SK-N-SH (cell line): ENCODE measurements around the gene VAPB. TPM values are rescaled to one million over a fixed set of nuclear protein-coding genes. Genes with fewer than 3 reads are reported as not detected.

ENCODE experiments used
- CTCF ChIA-PET: fragments of 300-600, 350-600 bp; formaldehyde crosslinking; extraction: SDS; loops from one replicate; lab custom pipeline; 2021; lab: Yijun Ruan, JAX
- POLR2A ChIA-PET: fragments of 350-600 bp; sonication (Branson Sonifier 250); formaldehyde crosslinking; extraction: SDS; loops from one replicate; lab custom pipeline; 2020; ENCODE audit warnings: antibody characterized with exemption, inconsistent platforms; lab: Yijun Ruan, JAX
- DNase-seq: peaks from one replicate; pipeline ENCODE4 v3.0.0; 2012
- H2AFZ ChIP-seq: fragments of 200-600 bp; sonication (generic); 2 replicates; pipeline ENCODE4 v1.8.1; 2016; ENCODE audit warnings: antibody characterized with exemption, mild to moderate bottlenecking, low read depth
- H3F3A ChIP-seq: fragments of 200-600 bp; sonication (generic); replicated peaks from 2 replicates; pipeline ENCODE3; 2016; ENCODE audit warnings: antibody characterized with exemption, mild to moderate bottlenecking; ENCODE audit not compliant: insufficient read depth
- H3K27ac ChIP-seq, 2 experiments: fragments of 200-500 bp in 1 of 2; fragments of 200-600 bp in 1 of 2; sonication (Bioruptor generic) in 1 of 2; sonication (generic), shearing (Covaris generic) in 1 of 2; 2 replicates each; pipeline versions ENCODE4 v1.5.1 to v1.6.1; 2014 to 2016; ENCODE audit warnings: low read depth in 2 of 2, inconsistent platforms in 1 of 2, low read length in 1 of 2, mild to moderate bottlenecking in 1 of 2, mixed read lengths in 1 of 2
- H3K27me3 ChIP-seq: fragments of 200-600 bp; sonication (generic), shearing (Covaris generic); 2 replicates; pipeline ENCODE4 v1.6.1; 2016; ENCODE audit warnings: mixed run types; ENCODE audit not compliant: insufficient read depth
- H3K36me3 ChIP-seq, 2 experiments: fragments of 200-500 bp in 1 of 2; fragments of 200-600 bp in 1 of 2; sonication (Bioruptor generic) in 1 of 2; sonication (generic) in 1 of 2; replicated peaks in 1 of 2; 2 replicates each; pipeline versions ENCODE3 to v1.5.1; 2014 to 2016; ENCODE audit warnings: low read length in 1 of 2, mild to moderate bottlenecking in 1 of 2; ENCODE audit not compliant: insufficient read depth in 2 of 2, control insufficient read depth in 1 of 2
- H3K4me1 ChIP-seq, 2 experiments: fragments of 200-500 bp in 1 of 2; fragments of 200-600 bp in 1 of 2; sonication (Bioruptor generic) in 1 of 2; sonication (generic), shearing (Covaris generic) in 1 of 2; 2 replicates each; pipeline versions ENCODE4 v1.5.1 to v1.6.1; 2014 to 2016; ENCODE audit warnings: low read depth in 1 of 2, low read length in 1 of 2, mixed run types in 1 of 2; ENCODE audit not compliant: insufficient read depth in 2 of 2, control insufficient read depth in 1 of 2
- H3K4me2 ChIP-seq: fragments of 200-600 bp; sonication (generic), shearing (Covaris generic); 2 replicates; pipeline ENCODE4 v1.6.1; 2017; ENCODE audit warnings: mixed run types
- H3K4me3 ChIP-seq, 2 experiments: fragments of 200-500 bp in 1 of 2; fragments of 200-600 bp in 1 of 2; sonication (Bioruptor generic) in 1 of 2; sonication (generic), shearing (Covaris generic) in 1 of 2; 2 replicates each; pipeline versions ENCODE4 v1.5.1 to v1.8.1; 2014 to 2016; ENCODE audit warnings: low read depth in 2 of 2, inconsistent platforms in 1 of 2, low read length in 1 of 2, mild to moderate bottlenecking in 1 of 2, mixed read lengths in 1 of 2, moderate library complexity in 1 of 2
- H3K79me2 ChIP-seq: fragments of 200-600 bp; sonication (generic); 2 replicates; pipeline ENCODE4 v1.8.1; 2017; ENCODE audit warnings: mild to moderate bottlenecking; ENCODE audit not compliant: insufficient read depth
- H3K9ac ChIP-seq: fragments of 200-600 bp; sonication (generic); 2 replicates; pipeline ENCODE4 v1.6.1; 2017; ENCODE audit warnings: mixed run types
- H3K9me2 ChIP-seq: fragments of 200-600 bp; sonication (generic); 2 replicates; pipeline ENCODE4 v1.6.1; 2017; ENCODE audit warnings: mixed run types
- H3K9me3 ChIP-seq: fragments of 200-600 bp; sonication (generic); 2 replicates; pipeline ENCODE4 v1.6.1; 2017; ENCODE audit warnings: mixed run types, mild to moderate bottlenecking, moderate library complexity
- H4K20me1 ChIP-seq: fragments of 200-600 bp; sonication (generic); 2 replicates; pipeline ENCODE4 v1.6.1; 2017; ENCODE audit warnings: mild to moderate bottlenecking, mixed run types; ENCODE audit not compliant: insufficient read depth
- CTCF ChIP-seq: fragments of 200-600 bp; sonication (generic); IDR thresholded peaks from 2 replicates; pipeline ENCODE4 v1.6.1; 2017; ENCODE audit warnings: antibody characterized with exemption, mild to moderate bottlenecking, moderate library complexity
- ELF1 ChIP-seq: IDR thresholded peaks from 2 replicates; pipeline ENCODE4 v1.4.0; 2012
- FOXJ3 ChIP-seq: sonication (generic); formaldehyde crosslinking; IDR thresholded peaks from 2 replicates; pipeline ENCODE4 v1.5.1; 2020; ENCODE audit warnings: mild to moderate bottlenecking, missing genetic modification reagents
- FOXM1 ChIP-seq: IDR thresholded peaks from 2 replicates; pipeline ENCODE4 v1.4.0; 2012; ENCODE audit warnings: low read depth, mild to moderate bottlenecking
- GABPA ChIP-seq: IDR thresholded peaks from 2 replicates; pipeline ENCODE4 v1.4.0; 2012; ENCODE audit warnings: low read depth, mild to moderate bottlenecking
- GATA2 ChIP-seq: sonication (generic); formaldehyde crosslinking; IDR thresholded peaks from 2 replicates; pipeline ENCODE4 v1.5.0; 2020; ENCODE audit warnings: mild to moderate bottlenecking, missing genetic modification reagents
- JUND ChIP-seq: IDR thresholded peaks from 2 replicates; pipeline ENCODE4 v1.4.0; 2012
- MAX ChIP-seq: IDR thresholded peaks from 2 replicates; pipeline ENCODE4 v1.4.0; 2012; ENCODE audit warnings: low read depth
- RCOR1 ChIP-seq: fragments of 150-350 bp; IDR thresholded peaks from 2 replicates; pipeline ENCODE4 v1.6.1; 2017; ENCODE audit warnings: antibody characterized with exemption, low read length
- REST ChIP-seq: IDR thresholded peaks from 2 replicates; pipeline ENCODE4 v1.6.1; 2012; ENCODE audit warnings: mild to moderate bottlenecking, low read depth, low read length, moderate library complexity
- RFX5 ChIP-seq: IDR thresholded peaks from 2 replicates; pipeline ENCODE4 v1.6.1; 2012; ENCODE audit warnings: mild to moderate bottlenecking, improper control_type of control experiment, low read length
- RXRA ChIP-seq: IDR thresholded peaks from 2 replicates; pipeline ENCODE4 v1.4.0; 2012; ENCODE audit warnings: low read depth, mild to moderate bottlenecking, borderline replicate concordance
- SMC3 ChIP-seq: IDR thresholded peaks from 2 replicates; pipeline ENCODE4 v1.6.1; 2012; ENCODE audit warnings: low read depth, low read length, improper control_type of control experiment
- TAF1 ChIP-seq: IDR thresholded peaks from 2 replicates; pipeline ENCODE4 v1.6.1; 2012; ENCODE audit warnings: low read depth, mild to moderate bottlenecking, low read length, moderate library complexity, borderline replicate concordance
- TEAD4 ChIP-seq: IDR thresholded peaks from 2 replicates; pipeline ENCODE4 v1.4.0; 2012; ENCODE audit warnings: mild to moderate bottlenecking, borderline replicate concordance; ENCODE audit not compliant: insufficient read depth
- USF1 ChIP-seq: IDR thresholded peaks from 2 replicates; pipeline ENCODE4 v1.4.0; 2012; ENCODE audit warnings: low read depth, borderline replicate concordance
- WGBS: methylation state at CpG from one replicate; pipeline ENCODE4 v1.1.6; 2017; ENCODE audit warnings: low lambda C conversion rate; 5-methylcytosine and 5-hydroxymethylcytosine counted together
- polyA plus RNA-seq, 3 experiments: library from polyadenylated mRNA; depleted of rRNA; stranded (reverse); fragments of >200 nt; gene quantifications; 2 replicates each; pipeline ENCODE4 v1.2.3, GENCODE V29; 2012
- TF ChIP-seq, protein P1 (sequence below): IDR thresholded peaks from 2 replicates; pipeline ENCODE4 v1.4.0; 2012; ENCODE audit warnings: low read depth, borderline replicate concordance

Gene VAPB
- polyA plus RNA-seq, 1 of the 3 experiments (the other 2 are of a cell fraction), result 16.9 TPM

DNA sequence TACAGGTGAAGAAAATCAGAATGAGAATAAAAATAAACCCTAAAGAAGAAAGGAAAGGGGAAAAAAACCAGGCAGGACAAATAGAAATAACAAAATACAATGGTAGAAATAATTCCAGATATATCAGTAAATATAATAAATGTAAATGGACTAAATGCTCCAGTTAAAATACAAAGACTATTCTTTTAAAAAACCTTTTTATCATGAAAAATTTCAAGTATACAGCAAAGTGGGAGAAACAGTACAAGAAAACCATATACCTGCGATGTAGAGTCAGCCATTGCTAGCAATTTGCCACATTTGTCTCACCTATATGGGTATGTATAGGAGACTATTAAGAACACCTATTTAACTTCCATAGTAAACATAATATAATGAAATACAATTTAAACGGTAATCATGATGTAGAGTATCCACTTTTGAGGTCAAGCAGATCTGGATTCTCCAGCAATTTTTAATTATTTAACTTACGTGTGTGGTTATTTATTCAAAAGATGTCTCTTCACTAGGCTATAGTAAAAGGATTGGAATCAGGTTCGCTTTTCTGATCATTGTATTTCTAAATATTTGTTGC lies 914 bp upstream of the VAPB start:
- Histone ChIP-seq H3K4me1 (peaks cover 7 to 17% of the 10 kb centered on the region in 2 experiments; a peak in 3 of 4 replicates), H2AFZ (peak overlapping the region; percentile 83)
- TF ChIP-seq TAF1 (no peak), FOXM1 (no peak), JUND (no peak), GABPA (no peak), MAX (no peak), FOXJ3 (no peak), REST (no peak), CTCF (no peak), ELF1 (no peak), SMC3 (no peak), GATA2 (no peak), RFX5 (no peak), RXRA (no peak), USF1 (no peak), RCOR1 (no peak), TEAD4 (no peak)
- TF ChIP-seq, protein P1, sequence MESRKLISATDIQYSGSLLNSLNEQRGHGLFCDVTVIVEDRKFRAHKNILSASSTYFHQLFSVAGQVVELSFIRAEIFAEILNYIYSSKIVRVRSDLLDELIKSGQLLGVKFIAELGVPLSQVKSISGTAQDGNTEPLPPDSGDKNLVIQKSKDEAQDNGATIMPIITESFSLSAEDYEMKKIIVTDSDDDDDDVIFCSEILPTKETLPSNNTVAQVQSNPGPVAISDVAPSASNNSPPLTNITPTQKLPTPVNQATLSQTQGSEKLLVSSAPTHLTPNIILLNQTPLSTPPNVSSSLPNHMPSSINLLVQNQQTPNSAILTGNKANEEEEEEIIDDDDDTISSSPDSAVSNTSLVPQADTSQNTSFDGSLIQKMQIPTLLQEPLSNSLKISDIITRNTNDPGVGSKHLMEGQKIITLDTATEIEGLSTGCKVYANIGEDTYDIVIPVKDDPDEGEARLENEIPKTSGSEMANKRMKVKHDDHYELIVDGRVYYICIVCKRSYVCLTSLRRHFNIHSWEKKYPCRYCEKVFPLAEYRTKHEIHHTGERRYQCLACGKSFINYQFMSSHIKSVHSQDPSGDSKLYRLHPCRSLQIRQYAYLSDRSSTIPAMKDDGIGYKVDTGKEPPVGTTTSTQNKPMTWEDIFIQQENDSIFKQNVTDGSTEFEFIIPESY, result no peak
- TF ChIP-seq, all 33 proteins: peak for 0
- H3K27ac ChIP-seq, result no peak overlapping the region
- H3K4me2 ChIP-seq, result no peak overlapping the region
- no peak for DNase-seq
- H3F3A ChIP-seq, result peaks cover 19% of the 10 kb centered on the region
- WGBS, result 55% methylated on average over 4 of the region's 4 CpGs
- 0 out of 2 replicates have a peak, but pooled peaks cover under 1% of the 10 kb centered on the region for H4K20me1 ChIP-seq
- no peaks in the 10 kb centered on the region for H3K27me3 ChIP-seq
- no peak overlapping the region for H3K4me3 ChIP-seq
- no peaks in the 10 kb centered on the region for H3K9me2 ChIP-seq
- peaks cover 11 to 22% of the 10 kb centered on the region in 2 experiments for H3K36me3 ChIP-seq
- POLR2A ChIA-PET, result no interaction called here
- CTCF ChIA-PET, result interaction anchor here (1.8 kb wide), 1 partner anchor 262 kb away, joined by 8 read pairs; the partner anchor contains the start of gene STX16
- H3K9me3 ChIP-seq, result peaks cover 11% of the 10 kb centered on the region
- peaks cover 40% of the 10 kb centered on the region for H3K79me2 ChIP-seq
- H3K9ac ChIP-seq, result no peak overlapping the region
